Activated T-cell treated with anti-CD3 and anti-CD28 coated beads, Interleukin-2, amount 50 U/mL, for 4 hours (primary cell): ENCODE measurements around the gene MALL. TPM values are rescaled to one million over a fixed set of nuclear protein-coding genes. Genes with fewer than 3 reads are reported as not detected.
"Not testable (repeated sequence)": the region's sequence is repeated elsewhere in the genome, so short reads cannot be mapped to it uniquely, and the experiment has no call there.

Experiments used
- ATAC-seq, 2 donors: fragments of 200-7000 bp; cut with Tn5 transposase; one replicate each; pipeline ENCODE4 v1.10.0; 2021
- DNase-seq: peaks from one replicate; pipeline ENCODE4 v3.0.0-alpha.2; 2020
- H3K27me3 Mint-ChIP-seq: one replicate; pipeline ENCODE4 v1.8.0; 2021; ENCODE audit warnings: low read depth, mixed read lengths
- H3K36me3 Mint-ChIP-seq: one replicate; pipeline ENCODE4 v1.8.0; 2022; ENCODE audit warnings: mixed read lengths; ENCODE audit not compliant: insufficient read depth
- H3K4me1 Mint-ChIP-seq: one replicate; pipeline ENCODE4 v1.8.0; 2021; ENCODE audit warnings: low read depth, mixed read lengths
- H3K4me3 Mint-ChIP-seq: one replicate; pipeline ENCODE4 v1.8.0; 2021; ENCODE audit warnings: mild to moderate bottlenecking, moderate library complexity, mixed read lengths
- H3K9me3 Mint-ChIP-seq: one replicate; pipeline ENCODE4 v1.8.0; 2021; ENCODE audit warnings: mixed read lengths
- total RNA-seq, 3 donors: library from RNA; stranded (reverse); gene quantifications; one replicate each; pipeline ENCODE4 v1.2.1, GENCODE V29; 2021

MALL gene
- total RNA-seq, 3 donors from 2014 or later, result 0.34 to 0.78 (median 0.54) TPM

DNA sequence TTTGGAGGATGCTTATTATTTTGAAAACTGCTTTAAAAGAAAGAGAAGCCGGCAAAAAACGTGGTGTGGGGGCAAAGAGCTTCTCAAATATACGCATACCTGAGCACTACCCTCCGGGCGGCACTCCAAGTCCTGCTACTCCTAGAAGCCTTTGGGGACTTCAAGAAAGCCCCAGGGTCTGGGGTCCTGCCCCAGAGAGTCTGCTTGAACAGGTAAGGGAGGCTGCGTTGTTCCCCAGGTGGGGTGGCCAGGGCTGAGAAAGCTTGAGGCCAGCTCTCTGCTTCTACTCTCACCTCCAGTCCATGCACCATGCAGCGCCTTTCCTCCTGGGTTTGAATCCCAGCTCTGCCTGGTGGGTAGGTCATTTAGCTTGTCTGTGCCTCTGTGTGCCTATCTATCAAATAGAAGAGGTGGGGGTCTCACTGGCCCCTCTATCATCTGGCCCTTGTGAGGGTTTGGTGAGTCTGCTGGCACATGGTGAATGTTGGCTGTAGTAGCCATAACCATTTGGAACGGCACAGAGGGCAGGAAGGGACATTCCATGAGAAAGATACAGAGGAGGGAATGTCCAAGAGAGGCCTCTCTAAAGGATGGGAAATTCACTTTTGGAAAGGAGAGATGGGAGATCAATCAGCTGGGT lies 19.5 kb downstream of the MALL start:
- H3K4me3 Mint-ChIP-seq, result no peak overlapping the region
- H3K27me3 Mint-ChIP-seq, result peaks cover 3% of the 10 kb centered on the region
- H3K9me3 Mint-ChIP-seq, result peaks cover 3% of the 10 kb centered on the region
- no peak for DNase-seq
- H3K4me1 Mint-ChIP-seq, result no peaks in the 10 kb centered on the region
- H3K36me3 Mint-ChIP-seq, result no peaks in the 10 kb centered on the region
- ATAC-seq, result no peak

DNA sequence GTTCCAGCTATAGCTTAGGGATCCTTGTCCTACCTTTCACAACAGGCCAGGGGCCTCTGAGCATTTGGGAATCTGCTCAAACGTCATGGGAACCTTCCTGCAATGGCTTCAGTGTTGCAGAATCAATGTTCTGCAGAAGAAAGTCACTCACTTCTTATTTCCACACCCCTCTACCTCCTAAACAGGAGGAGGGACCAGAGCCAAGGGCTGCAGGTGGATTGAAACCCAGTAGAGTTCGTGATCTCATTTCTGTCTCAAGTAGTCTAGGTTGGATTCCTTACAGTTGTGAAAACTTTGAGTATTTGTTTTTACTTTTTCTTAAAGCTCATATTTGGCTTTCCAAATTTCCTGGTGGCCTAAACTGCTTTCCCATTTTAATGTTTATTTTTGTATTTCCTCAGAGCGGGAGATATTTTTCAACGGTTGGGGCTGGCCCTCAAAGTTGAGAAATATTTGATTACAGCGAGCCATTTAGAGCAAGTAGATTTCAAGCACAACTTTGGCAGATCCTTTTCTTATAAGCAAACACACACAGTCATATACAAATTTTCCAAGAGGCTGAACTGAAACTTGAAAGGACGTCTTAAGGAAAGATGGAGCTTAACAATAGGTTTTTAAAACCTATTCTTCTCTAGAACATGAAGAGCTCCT lies 20.6 kb downstream of the MALL start:
- not testable (repeated sequence) for H3K36me3 Mint-ChIP-seq, H3K27me3 Mint-ChIP-seq, H3K4me1 Mint-ChIP-seq, H3K9me3 Mint-ChIP-seq, H3K4me3 Mint-ChIP-seq, DNase-seq, ATAC-seq

DNA sequence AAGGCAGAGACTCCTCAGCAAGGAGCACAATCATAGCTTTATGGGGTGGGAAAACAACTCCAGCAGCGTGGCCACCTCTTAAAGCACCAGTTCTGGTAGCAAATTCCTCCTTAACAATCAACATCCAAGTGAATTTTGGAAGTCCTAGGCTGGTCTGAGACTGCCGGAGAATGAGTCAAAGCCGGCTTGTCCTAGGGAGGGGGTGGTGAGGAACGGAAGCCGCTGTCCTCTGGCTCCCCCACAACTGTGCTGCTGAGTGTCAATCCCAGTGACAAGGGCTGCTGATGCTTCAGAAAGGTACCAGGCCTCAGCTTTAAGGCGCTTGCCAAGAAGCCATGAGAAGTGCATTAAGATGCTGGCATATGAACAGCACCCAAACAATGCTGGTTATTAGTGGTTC lies 21.7 kb downstream of the MALL start:
- not testable (repeated sequence) for H3K9me3 Mint-ChIP-seq, H3K27me3 Mint-ChIP-seq, H3K4me1 Mint-ChIP-seq, H3K36me3 Mint-ChIP-seq, H3K4me3 Mint-ChIP-seq, ATAC-seq, DNase-seq

DNA sequence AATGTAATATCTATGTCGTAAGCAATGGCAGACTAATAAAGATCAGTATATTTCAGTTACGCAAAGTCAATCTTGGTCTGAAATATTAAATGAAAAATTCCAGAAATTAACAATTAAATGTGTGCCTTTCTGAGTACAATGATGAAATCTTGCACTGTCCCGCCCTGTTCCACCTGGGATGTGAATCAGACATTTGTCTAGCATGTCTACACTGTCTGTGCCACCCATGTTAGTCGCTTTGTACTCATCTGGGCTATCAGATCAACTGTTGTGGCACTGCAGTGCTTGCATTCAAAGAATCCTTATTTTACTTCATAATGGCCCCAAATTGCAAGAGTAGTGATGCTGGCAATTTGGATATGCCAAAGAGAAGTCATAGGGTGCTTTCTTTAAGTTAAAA lies 25.5 kb downstream of the MALL start:
- ATAC-seq, H3K27me3 Mint-ChIP-seq, H3K36me3 Mint-ChIP-seq, H3K4me1 Mint-ChIP-seq, H3K4me3 Mint-ChIP-seq, DNase-seq, H3K9me3 Mint-ChIP-seq: not testable (repeated sequence)

DNA sequence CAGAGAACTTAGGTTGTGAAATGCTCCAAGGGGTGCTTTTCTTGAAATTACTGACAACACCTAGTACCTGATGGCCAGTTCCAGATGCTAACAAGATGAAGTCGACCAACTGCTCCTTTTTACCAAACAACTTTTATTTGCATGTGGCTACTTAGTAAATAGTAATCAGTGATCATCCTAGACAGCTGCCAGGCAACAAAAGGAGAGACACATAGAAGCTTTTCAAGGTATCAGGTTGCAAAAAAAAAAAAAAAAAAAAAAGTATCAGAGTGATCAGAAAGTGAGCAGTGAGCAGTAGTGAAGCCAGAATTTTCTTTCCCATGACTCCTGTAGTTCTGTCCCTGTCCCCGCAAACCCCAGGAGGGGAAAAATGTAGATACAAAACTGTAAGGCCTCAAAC lies 31.9 kb downstream of the MALL start:
- H3K4me1 Mint-ChIP-seq, H3K27me3 Mint-ChIP-seq, ATAC-seq: not testable (repeated sequence)

DNA sequence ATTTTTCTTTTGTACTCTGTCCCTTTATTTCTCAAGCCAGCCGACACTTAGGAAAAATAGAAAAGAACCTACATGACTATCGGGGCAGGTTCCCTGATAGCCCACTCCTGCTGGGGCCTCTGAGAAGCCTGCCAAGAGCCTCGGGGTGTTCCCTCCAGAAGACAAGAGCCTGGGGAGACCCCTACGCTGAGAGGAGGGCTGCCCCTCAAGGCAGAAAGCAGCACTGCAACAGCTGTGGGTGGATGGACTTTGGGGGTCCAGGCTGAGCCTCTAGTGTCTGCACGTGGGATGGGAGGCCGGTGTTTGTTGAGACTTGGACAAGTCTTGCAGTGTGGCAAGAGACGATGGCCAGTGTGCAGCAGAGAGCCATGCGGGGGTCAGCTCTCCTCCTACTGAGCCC lies 32.5 kb downstream of the MALL start:
- DNase-seq, H3K4me3 Mint-ChIP-seq, H3K27me3 Mint-ChIP-seq, H3K9me3 Mint-ChIP-seq, H3K4me1 Mint-ChIP-seq, H3K36me3 Mint-ChIP-seq, ATAC-seq: not testable (repeated sequence)

More for the DNA sequence above, 31.9 kb downstream of the MALL start:
- not testable (repeated sequence) for H3K9me3 Mint-ChIP-seq, H3K4me3 Mint-ChIP-seq, DNase-seq, H3K36me3 Mint-ChIP-seq

DNA sequence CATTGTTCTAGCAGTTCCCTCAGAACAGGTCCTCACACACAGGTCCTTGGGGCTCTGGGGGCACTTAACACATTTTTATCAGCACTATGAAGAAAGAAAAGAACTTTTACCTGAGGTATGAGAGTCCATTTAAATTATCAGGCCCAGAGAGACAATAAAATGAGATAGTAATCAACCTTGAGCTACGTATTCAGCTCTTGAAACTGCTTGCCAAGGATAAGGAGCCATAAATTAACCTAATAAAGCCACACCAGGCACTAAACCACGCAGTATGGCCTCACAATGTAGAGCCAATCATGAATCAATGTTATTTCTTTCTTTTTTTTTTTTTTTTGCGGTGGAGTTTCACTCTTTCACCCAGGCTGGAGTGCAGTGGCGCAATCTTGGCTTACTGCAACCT lies 37.5 kb downstream of the MALL start:
- not testable (repeated sequence) for H3K4me3 Mint-ChIP-seq, H3K9me3 Mint-ChIP-seq, ATAC-seq, H3K27me3 Mint-ChIP-seq, H3K4me1 Mint-ChIP-seq, DNase-seq, H3K36me3 Mint-ChIP-seq

DNA sequence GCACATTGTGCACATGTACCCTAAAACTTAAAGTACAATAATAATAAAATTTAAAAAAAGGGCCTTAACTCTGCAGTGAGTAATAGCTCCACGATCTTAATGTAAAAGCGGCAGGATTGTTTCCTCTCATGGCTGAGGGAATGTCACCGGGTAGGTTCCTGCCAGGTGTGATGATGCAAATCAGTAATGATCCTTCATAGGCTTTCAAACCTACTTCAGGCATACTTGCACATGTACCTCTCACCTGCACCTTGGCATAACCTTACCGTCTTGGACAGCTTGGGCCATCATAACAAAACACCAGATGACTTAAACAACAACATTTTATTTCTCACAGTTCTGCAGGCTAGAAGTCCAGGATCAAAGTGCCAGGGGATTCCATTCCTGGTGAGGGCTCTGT lies 39.7 kb downstream of the MALL start:
- not testable (repeated sequence) for ATAC-seq, H3K27me3 Mint-ChIP-seq, H3K4me3 Mint-ChIP-seq, H3K9me3 Mint-ChIP-seq, H3K36me3 Mint-ChIP-seq, H3K4me1 Mint-ChIP-seq, DNase-seq

DNA sequence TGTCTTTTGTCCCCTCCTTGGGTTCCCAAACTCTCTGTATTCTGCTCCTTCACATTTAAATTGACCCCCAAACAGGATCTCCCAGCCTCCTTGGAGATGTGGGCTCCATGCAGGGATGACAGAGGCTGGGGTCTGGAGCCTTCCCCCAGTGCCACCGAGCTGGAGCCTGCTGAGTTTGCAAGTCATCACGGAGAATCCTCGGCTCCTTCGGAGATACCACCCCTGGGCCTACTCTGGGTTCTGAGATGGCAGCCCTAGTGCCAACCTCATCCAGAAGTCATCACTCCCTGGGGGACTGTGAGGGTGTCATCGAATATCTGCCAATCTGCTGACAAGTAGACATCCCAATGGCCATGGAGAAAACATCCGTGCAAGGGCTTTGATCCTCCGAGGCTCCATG lies 45.8 kb downstream of the MALL start:
- not testable (repeated sequence) for H3K27me3 Mint-ChIP-seq, H3K4me1 Mint-ChIP-seq, H3K9me3 Mint-ChIP-seq, H3K4me3 Mint-ChIP-seq, DNase-seq, ATAC-seq, H3K36me3 Mint-ChIP-seq

DNA sequence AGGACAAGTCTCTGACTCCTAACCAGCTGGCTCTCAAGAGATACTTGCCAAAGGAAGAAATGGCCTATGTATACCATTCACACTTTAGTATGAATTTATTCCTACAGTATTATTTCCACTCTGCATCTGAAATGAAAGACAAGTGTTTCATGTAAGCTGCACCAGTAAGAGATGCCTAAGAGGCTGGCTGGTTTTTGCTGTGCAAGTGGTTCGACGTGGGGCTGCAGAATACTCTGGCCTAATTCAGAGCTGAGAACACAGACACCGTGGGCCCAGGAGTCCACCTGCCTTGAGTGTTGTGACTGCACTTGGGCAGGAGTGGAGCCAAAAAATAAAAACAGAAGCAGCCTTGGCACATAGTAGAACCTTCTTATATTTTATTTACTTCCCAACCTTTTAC lies 47.5 kb downstream of the MALL start:
- not testable (repeated sequence) for H3K27me3 Mint-ChIP-seq, H3K9me3 Mint-ChIP-seq, H3K4me3 Mint-ChIP-seq, H3K36me3 Mint-ChIP-seq, H3K4me1 Mint-ChIP-seq, ATAC-seq, DNase-seq

DNA sequence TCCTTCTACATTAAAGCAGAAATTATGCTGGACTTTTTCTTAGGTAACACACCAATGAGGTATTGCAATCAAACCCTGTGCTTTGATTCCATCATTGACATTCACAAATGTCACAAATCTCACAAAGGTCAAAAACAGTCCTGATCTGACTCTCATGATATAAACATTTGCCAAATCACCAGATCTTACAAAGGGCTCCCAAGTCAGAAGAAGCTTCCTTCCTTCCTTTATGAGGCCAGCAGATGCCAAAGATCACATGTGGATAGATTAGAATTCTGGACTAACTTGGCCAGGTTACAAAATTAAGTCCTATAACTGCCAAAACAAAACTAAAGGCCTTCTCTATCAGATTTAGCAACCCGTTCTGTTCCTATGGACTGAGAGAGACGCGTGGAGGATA lies 53.3 kb downstream of the MALL start:
- not testable (repeated sequence) for H3K27me3 Mint-ChIP-seq, H3K36me3 Mint-ChIP-seq, H3K4me3 Mint-ChIP-seq, H3K4me1 Mint-ChIP-seq, H3K9me3 Mint-ChIP-seq, DNase-seq, ATAC-seq

DNA sequence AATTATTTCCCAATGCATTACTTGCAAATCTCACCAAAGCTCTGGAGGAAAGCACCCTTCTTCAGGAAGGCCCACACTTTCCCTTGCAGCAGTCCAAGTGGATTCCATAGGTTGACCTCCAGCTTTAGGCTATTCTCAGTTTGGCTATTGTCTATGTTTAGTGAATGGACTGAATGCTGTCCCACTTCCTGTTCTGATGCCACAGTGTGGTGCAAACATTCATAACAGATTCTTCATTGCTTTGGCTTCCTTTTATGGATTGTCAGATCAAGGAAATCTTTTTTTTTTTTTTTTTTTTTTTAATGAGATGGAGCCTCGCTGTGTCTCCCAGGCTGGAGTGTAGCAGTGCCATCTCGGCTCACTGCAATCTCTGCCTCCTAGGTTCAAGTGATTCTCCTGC lies 55.1 kb downstream of the MALL start:
- H3K36me3 Mint-ChIP-seq, ATAC-seq, DNase-seq, H3K27me3 Mint-ChIP-seq, H3K4me1 Mint-ChIP-seq, H3K4me3 Mint-ChIP-seq, H3K9me3 Mint-ChIP-seq: not testable (repeated sequence)

DNA sequence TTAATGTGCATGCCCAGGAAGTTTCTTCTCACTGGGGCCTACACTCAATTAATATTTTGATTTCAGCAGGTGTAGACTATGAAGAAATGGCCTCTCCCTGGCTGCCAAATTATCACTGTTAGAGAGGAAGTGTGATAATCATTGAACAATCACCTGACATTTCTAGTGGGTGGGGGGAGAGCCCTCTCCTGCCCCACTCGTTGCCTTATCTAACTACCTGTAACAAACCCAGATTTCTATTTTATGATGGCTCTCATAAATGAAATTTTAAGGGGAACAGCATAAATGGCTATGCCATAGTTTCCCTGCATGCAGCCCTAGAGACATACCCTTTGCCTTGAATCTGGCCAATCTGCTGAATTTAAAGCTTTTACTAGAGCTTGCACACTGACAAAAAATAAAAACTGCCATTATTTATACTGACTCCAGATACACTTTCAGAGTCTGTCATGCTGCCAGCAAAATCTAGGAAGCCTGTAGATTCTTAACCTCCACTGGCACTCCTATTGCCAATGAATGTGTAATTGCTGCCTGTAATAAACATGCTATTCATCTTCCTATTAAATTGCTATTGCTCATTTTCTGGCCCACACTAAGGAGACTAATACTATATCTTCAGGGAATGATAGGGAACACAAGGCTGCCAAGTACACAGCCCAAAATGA lies 55.8 kb downstream of the MALL start:
- H3K4me1 Mint-ChIP-seq, H3K36me3 Mint-ChIP-seq, ATAC-seq, H3K9me3 Mint-ChIP-seq, DNase-seq, H3K4me3 Mint-ChIP-seq, H3K27me3 Mint-ChIP-seq: not testable (repeated sequence)

DNA sequence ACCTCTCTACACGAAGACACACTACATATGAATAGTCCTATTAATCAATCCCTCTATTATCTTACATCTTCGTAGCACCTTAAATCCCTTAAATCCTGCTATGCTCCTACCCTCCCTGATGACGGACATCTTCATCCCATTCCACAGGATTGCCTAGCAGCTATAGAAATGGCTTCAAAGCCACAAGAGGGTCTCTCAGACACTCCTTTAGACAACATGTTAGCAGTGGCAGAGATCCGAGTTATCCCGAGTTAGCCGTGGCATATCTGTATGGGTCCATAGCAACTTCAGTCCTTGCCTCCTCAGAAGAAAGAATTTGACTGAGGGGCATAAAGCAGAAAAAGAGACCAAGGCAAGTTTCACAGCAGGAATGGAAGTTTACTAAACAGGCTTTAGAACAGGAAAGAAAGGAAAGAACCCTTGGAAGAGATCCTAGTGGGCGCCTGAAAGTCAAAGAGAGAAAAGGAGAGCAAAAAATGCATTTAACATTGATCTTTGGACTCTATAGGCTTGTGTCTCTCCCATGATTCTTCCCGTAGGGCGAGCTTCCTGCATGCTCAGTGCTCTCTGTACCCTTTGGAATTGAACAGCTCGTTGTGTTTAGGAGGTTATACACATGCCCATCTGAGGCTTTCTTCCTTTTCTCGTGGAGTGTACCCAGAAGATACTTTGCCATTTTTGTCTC lies 56.5 kb downstream of the MALL start:
- not testable (repeated sequence) for H3K4me3 Mint-ChIP-seq, H3K4me1 Mint-ChIP-seq, ATAC-seq, H3K9me3 Mint-ChIP-seq, H3K27me3 Mint-ChIP-seq, DNase-seq, H3K36me3 Mint-ChIP-seq

DNA sequence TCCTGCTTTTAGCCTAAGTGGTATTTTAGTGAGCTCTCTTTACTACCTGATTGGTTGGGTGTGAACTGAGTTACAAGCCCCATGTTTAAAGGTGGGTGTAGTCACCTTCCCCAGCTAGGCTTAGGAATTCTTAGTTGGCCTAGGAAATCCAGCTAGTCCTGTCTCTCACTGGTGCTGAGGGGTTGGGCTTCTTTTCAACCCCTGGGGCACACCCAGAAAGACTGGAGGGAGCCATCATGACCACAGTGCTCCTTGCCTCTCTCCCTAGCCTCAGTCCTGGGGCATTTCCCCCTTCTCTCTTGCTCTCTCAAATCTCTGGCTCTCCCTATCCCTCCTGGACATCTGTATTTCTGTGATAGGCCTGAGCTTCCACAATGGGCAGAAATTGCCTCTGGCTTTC lies 57.6 kb downstream of the MALL start:
- H3K4me1 Mint-ChIP-seq, H3K36me3 Mint-ChIP-seq, ATAC-seq, H3K9me3 Mint-ChIP-seq, H3K27me3 Mint-ChIP-seq, DNase-seq, H3K4me3 Mint-ChIP-seq: not testable (repeated sequence)
